Esophagus muscularis mucosa (tissue), 3 donors: Measurements from ENCODE around the gene F2R.

Experiments
- CTCF ChIP-seq, 3 experiments: fragments of 200-600 bp in 2 of 3; fragments of 450-650 bp in 1 of 3; sonication (generic) in 2 of 3; IDR thresholded peaks; one replicate each; pipeline ENCODE4 v1.5.1; 2017 to 2019; ENCODE audit warnings: antibody characterized with exemption in 3 of 3, mild to moderate bottlenecking in 2 of 3, moderate library complexity in 1 of 3
- EP300 ChIP-seq: sonication (generic); formaldehyde crosslinking; IDR thresholded peaks from one replicate; pipeline ENCODE4 v1.6.1; 2017; ENCODE audit warnings: antibody characterized with exemption

GRCh38 chr5:76692274-76692540, 23.7 kb upstream of the F2R start:
- no peak for TF ChIP-seq EP300
- TF ChIP-seq CTCF (IDR thresholded peaks at IDR 0.05) = no peak
